H9 (cell line): ENCODE measurements around the gene SCGB1D1. TPM values are rescaled to one million over a fixed set of nuclear protein-coding genes. Genes with fewer than 3 reads are reported as not detected.
"Not testable (repeated sequence)": the region's sequence is repeated elsewhere in the genome, so short reads cannot be mapped to it uniquely, and the experiment has no call there.

Experiments used
- DNase-seq: peaks from one replicate; pipeline ENCODE4 v3.0.0-alpha.2; 2017
- H2AFZ ChIP-seq: one replicate; pipeline ENCODE4 v1.6.1; 2013; ENCODE audit warnings: mild to moderate bottlenecking, low read length, control low read depth, moderate library complexity
- H2AK5ac ChIP-seq: 2 replicates; pipeline ENCODE4 v1.6.1; 2013; ENCODE audit warnings: low read length, control low read depth, mixed read lengths; ENCODE audit not compliant: insufficient read length
- H2BK120ac ChIP-seq: one replicate; pipeline ENCODE4 v1.6.1; 2013; ENCODE audit warnings: low read depth, mild to moderate bottlenecking, low read length, control low read depth, inconsistent platforms; ENCODE audit not compliant: poor library complexity, severe bottlenecking
- H2BK12ac ChIP-seq: 2 replicates; pipeline ENCODE4 v1.6.1; 2013; ENCODE audit warnings: low read length, control low read depth, mixed read lengths, low read depth; ENCODE audit not compliant: insufficient read length
- H2BK15ac ChIP-seq: 2 replicates; pipeline ENCODE4 v1.6.1; 2013; ENCODE audit warnings: low read depth, low read length, control low read depth
- H2BK20ac ChIP-seq: one replicate; pipeline ENCODE4 v1.6.1; 2013; ENCODE audit warnings: low read depth, mild to moderate bottlenecking, low read length, control low read depth, inconsistent platforms; ENCODE audit not compliant: poor library complexity, severe bottlenecking
- H2BK5ac ChIP-seq: 2 replicates; pipeline ENCODE4 v1.6.1; 2013; ENCODE audit warnings: low read length, control low read depth, mixed read lengths; ENCODE audit not compliant: insufficient read length
- H3K14ac ChIP-seq: 2 replicates; pipeline ENCODE4 v1.6.1; 2013; ENCODE audit warnings: low read length, control low read depth; ENCODE audit not compliant: insufficient read depth
- H3K18ac ChIP-seq: 2 replicates; pipeline ENCODE4 v1.6.1; 2013; ENCODE audit warnings: low read depth, mild to moderate bottlenecking, mixed read lengths, low read length, control low read depth; ENCODE audit not compliant: insufficient read length
- H3K23ac ChIP-seq: 2 replicates; pipeline ENCODE4 v1.6.1; 2013; ENCODE audit warnings: low read length, control low read depth, mixed read lengths, low read depth; ENCODE audit not compliant: insufficient read length
- H3K23me2 ChIP-seq: 2 replicates; pipeline ENCODE4 v1.6.1; 2013; ENCODE audit warnings: low read depth, mild to moderate bottlenecking, mixed read lengths, low read length, control low read depth; ENCODE audit not compliant: insufficient read length, poor library complexity, severe bottlenecking
- H3K27ac ChIP-seq: 2 replicates; pipeline ENCODE4 v1.5.1; 2013; ENCODE audit warnings: low read length, control low read depth, mixed read lengths, low read depth; ENCODE audit not compliant: insufficient read length
- H3K27me3 ChIP-seq: 2 replicates; pipeline ENCODE4 v1.6.1; 2013; ENCODE audit warnings: low read length, control low read depth, inconsistent platforms; ENCODE audit not compliant: insufficient read depth
- H3K4ac ChIP-seq: 2 replicates; pipeline ENCODE4 v1.6.1; 2013; ENCODE audit warnings: low read depth, mild to moderate bottlenecking, control low read depth, inconsistent platforms, low read length, moderate library complexity
- H3K4me1 ChIP-seq: 2 replicates; pipeline ENCODE4 v1.6.1; 2013; ENCODE audit warnings: low read length, control low read depth, inconsistent platforms; ENCODE audit not compliant: insufficient read depth
- H3K4me2 ChIP-seq: 2 replicates; pipeline ENCODE4 v1.6.1; 2013; ENCODE audit warnings: low read length, control low read depth, mixed read lengths; ENCODE audit not compliant: insufficient read length, insufficient read depth
- H3K56ac ChIP-seq: 2 replicates; pipeline ENCODE4 v1.6.1; 2013; ENCODE audit warnings: low read depth, mild to moderate bottlenecking, mixed read lengths, low read length, control low read depth; ENCODE audit not compliant: insufficient read length
- H3K79me1 ChIP-seq: 2 replicates; pipeline ENCODE4 v1.6.1; 2013; ENCODE audit warnings: low read depth, mild to moderate bottlenecking, moderate library complexity, low read length, control low read depth, inconsistent platforms; ENCODE audit not compliant: insufficient read depth, poor library complexity, severe bottlenecking
- H3K79me2 ChIP-seq: 2 replicates; pipeline ENCODE4 v1.6.1; 2013; ENCODE audit warnings: low read length, control low read depth, inconsistent platforms; ENCODE audit not compliant: insufficient read depth
- H3K9ac ChIP-seq: 2 replicates; pipeline ENCODE4 v1.6.1; 2013; ENCODE audit warnings: low read length, control low read depth, mixed read lengths; ENCODE audit not compliant: insufficient read length; ENCODE audit errors: extremely low read depth
- H3K9me3 ChIP-seq: one replicate; pipeline ENCODE4 v1.6.1; 2013; ENCODE audit warnings: low read depth, low read length, inconsistent platforms; ENCODE audit not compliant: control insufficient read depth
- H3T11ph ChIP-seq: one replicate; pipeline ENCODE4 v1.6.1; 2013; ENCODE audit warnings: mild to moderate bottlenecking, low read length, control low read depth, inconsistent platforms
- H4K20me1 ChIP-seq: one replicate; pipeline ENCODE4 v1.6.1; 2013; ENCODE audit not compliant: control insufficient read depth, insufficient read length, insufficient read depth
- H4K5ac ChIP-seq: 2 replicates; pipeline ENCODE4 v1.6.1; 2013; ENCODE audit warnings: low read depth, mild to moderate bottlenecking, mixed read lengths, low read length, control low read depth; ENCODE audit not compliant: insufficient read length
- H4K8ac ChIP-seq: replicated peaks from 2 replicates; pipeline ENCODE4 v1.6.1; 2013; ENCODE audit warnings: low read length, control low read depth, mixed read lengths, low read depth; ENCODE audit not compliant: insufficient read length
- H4K91ac ChIP-seq: 2 replicates; pipeline ENCODE4 v1.6.1; 2013; ENCODE audit warnings: low read depth, mild to moderate bottlenecking, moderate library complexity, mixed read lengths, low read length, control low read depth; ENCODE audit not compliant: insufficient read length
- H3K27ac Mint-ChIP-seq, 3 experiments: 2 replicates in 2 of 3; 3 replicates in 1 of 3; pipeline ENCODE4 v1.8.0; 2020 to 2021; ENCODE audit warnings: mixed read lengths in 3 of 3, mild to moderate bottlenecking in 1 of 3, moderate library complexity in 1 of 3
- H3K27me3 Mint-ChIP-seq: 2 replicates; pipeline ENCODE4 v1.8.0; 2021; ENCODE audit warnings: low read depth, mild to moderate bottlenecking, moderate library complexity, mixed read lengths
- H3K36me3 Mint-ChIP-seq, 3 experiments: 2 replicates in 2 of 3; 3 replicates in 1 of 3; pipeline ENCODE4 v1.8.0; 2020 to 2021; ENCODE audit warnings: low read depth in 3 of 3, mixed read lengths in 3 of 3; ENCODE audit not compliant: insufficient read depth in 1 of 3
- H3K4me1 Mint-ChIP-seq, 2 experiments: 2 replicates each; pipeline ENCODE4 v1.8.0; 2020; ENCODE audit warnings: mixed read lengths in 2 of 2
- H3K4me3 Mint-ChIP-seq, 2 experiments: 2 replicates in 1 of 2; 3 replicates in 1 of 2; pipeline ENCODE4 v1.8.0; 2020 to 2021; ENCODE audit warnings: mild to moderate bottlenecking in 2 of 2, mixed read lengths in 2 of 2, moderate library complexity in 1 of 2
- H3K9me3 Mint-ChIP-seq, 2 experiments: 2 replicates in 1 of 2; 3 replicates in 1 of 2; pipeline ENCODE4 v1.8.0; 2020; ENCODE audit warnings: mild to moderate bottlenecking in 2 of 2, mixed read lengths in 2 of 2, moderate library complexity in 1 of 2
- CTCF ChIP-seq: fragments of 200-600 bp; sonication (generic); conservative IDR thresholded peaks from 3 replicates; pipeline ENCODE4 v1.8.0; 2021; ENCODE audit warnings: antibody characterized with exemption, mild to moderate bottlenecking
- WGBS: extraction: QIAGEN DNeasy Blood & Tissue Kit; methylation state at CpG from one replicate; pipeline ENCODE4 v1.1.7; 2013; ENCODE audit warnings: missing lambda C conversion rate, low lambda C conversion rate, mixed read lengths; ENCODE audit not compliant: insufficient read length; ENCODE audit errors: extremely low coverage; 5-methylcytosine and 5-hydroxymethylcytosine counted together
- total RNA-seq: library from RNA; stranded (reverse); gene quantifications from 2 replicates; pipeline ENCODE4 v1.2.1, GENCODE V29; 2021

The SCGB1D1 gene
- total RNA-seq, 1 experiment from 2014 or later = not detected

GRCh38 chr11:62205441-62205840 is 15.4 kb downstream of the SCGB1D1 start:
- no peak overlapping the region for H4K91ac ChIP-seq
- H3K27me3 ChIP-seq = no peaks in the 10 kb centered on the region
- no peaks in the 10 kb centered on the region for H3K4me1 Mint-ChIP-seq
- H2AK5ac ChIP-seq = no peak overlapping the region
- H3K4me1 ChIP-seq = no peaks in the 10 kb centered on the region
- no peak overlapping the region for H3K27ac ChIP-seq
- H3K27me3 Mint-ChIP-seq = peaks cover 4% of the 10 kb centered on the region
- H2BK20ac ChIP-seq = no peak overlapping the region
- WGBS = no CpG with 5 or more reads among the region's 7 CpGs
- no peak for TF ChIP-seq CTCF
- H3K4me2 ChIP-seq = no peak overlapping the region
- no peaks in the 10 kb centered on the region for H4K20me1 ChIP-seq
- no peak overlapping the region for H3K56ac ChIP-seq
- H2BK12ac ChIP-seq = no peak overlapping the region
- H3K23ac ChIP-seq = no peak overlapping the region
- H4K8ac ChIP-seq = no peak overlapping the region
- H3K36me3 Mint-ChIP-seq = no peaks in the 10 kb centered on the region
- H3K23me2 ChIP-seq = no peaks in the 10 kb centered on the region
- no peak overlapping the region; a peak in 1 of 7 replicates for H3K27ac Mint-ChIP-seq
- H3K79me1 ChIP-seq = no peaks in the 10 kb centered on the region
- H2BK5ac ChIP-seq = no peak overlapping the region
- no peaks in the 10 kb centered on the region for H3K9me3 ChIP-seq
- H3K9me3 Mint-ChIP-seq = no peaks in the 10 kb centered on the region
- H3K9ac ChIP-seq = no peak overlapping the region
- no peak overlapping the region for H2BK15ac ChIP-seq
- H3T11ph ChIP-seq = no peak overlapping the region
- DNase-seq = no peak
- H3K79me2 ChIP-seq = no peaks in the 10 kb centered on the region
- no peak overlapping the region for H3K14ac ChIP-seq
- H3K4me3 Mint-ChIP-seq = no peak overlapping the region
- no peak overlapping the region for H3K18ac ChIP-seq
- H3K4ac ChIP-seq = no peak overlapping the region
- H2AFZ ChIP-seq = no peak overlapping the region
- H2BK120ac ChIP-seq = no peak overlapping the region
- H4K5ac ChIP-seq = no peak overlapping the region

- not testable (repeated sequence) for H2BK5ac ChIP-seq, H3K27me3 Mint-ChIP-seq, H3K4me1 Mint-ChIP-seq
Measured at GRCh38 chr11:62206276-62207066, 16.5 kb downstream of the SCGB1D1 start.

More at GRCh38 chr11:62206276-62207066, 16.5 kb downstream of the SCGB1D1 start:
- not testable (repeated sequence) for H3K18ac ChIP-seq, H3K23me2 ChIP-seq, H3K79me2 ChIP-seq, H2BK120ac ChIP-seq, H2AK5ac ChIP-seq, H3K9ac ChIP-seq, H3K4me1 ChIP-seq, H2BK12ac ChIP-seq, H3K27ac ChIP-seq, H3K9me3 ChIP-seq, H3K4me3 Mint-ChIP-seq, H4K5ac ChIP-seq, H3K4me2 ChIP-seq, H4K8ac ChIP-seq, H3K9me3 Mint-ChIP-seq, H2BK20ac ChIP-seq, H3T11ph ChIP-seq, H2AFZ ChIP-seq, H3K23ac ChIP-seq, H3K27me3 ChIP-seq, H3K36me3 Mint-ChIP-seq, H3K56ac ChIP-seq, H3K79me1 ChIP-seq, H4K20me1 ChIP-seq, H3K4ac ChIP-seq, H4K91ac ChIP-seq, H3K14ac ChIP-seq, H2BK15ac ChIP-seq, DNase-seq
- H3K27ac Mint-ChIP-seq = peak overlapping the region in 1 of 3 experiments; percentile 34; a peak in 1 of 7 replicates
- no CpG with 5 or more reads among the region's 12 CpGs for WGBS
